Muscle of arm (tissue), 12 donors: Measurements from ENCODE around the gene UQCRH. TPM values are rescaled to one million over a fixed set of nuclear protein-coding genes. Genes with fewer than 3 reads are reported as not detected.
"Not testable (repeated sequence)": the region's sequence is repeated elsewhere in the genome, so short reads cannot be mapped to it uniquely, and the experiment has no call there.

ENCODE experiments used
- DNase-seq: peaks from one replicate; pipeline ENCODE4 v3.0.0-alpha.2; 2013
- polyA plus RNA-seq, 12 donors: library from polyadenylated mRNA; unstranded; fragments of 120-200 nt; gene quantifications; one replicate each; pipeline ENCODE4 v1.2.1, GENCODE V29; 2013; ENCODE audit not compliant: insufficient read length in 12 of 12

UQCRH gene
- polyA plus RNA-seq, 12 donors, result 227 to 307 (median 272) TPM; not detected in 1

GRCh38 chr1:46325285-46326076 lies 22.0 kb downstream of the UQCRH start:
- DNase-seq, result not testable (repeated sequence)

- not testable (repeated sequence) for DNase-seq
Measured at GRCh38 chr1:46328182-46328581, 24.7 kb downstream of the UQCRH start.

GRCh38 chr1:46329807-46330206 lies 26.3 kb downstream of the UQCRH start:
- DNase-seq, result not testable (repeated sequence)

- DNase-seq, result not testable (repeated sequence)
Measured at GRCh38 chr1:46330381-46330780, 26.9 kb downstream of the UQCRH start.

- DNase-seq, result not testable (repeated sequence)
Measured at GRCh38 chr1:46331786-46332540, 28.5 kb downstream of the UQCRH start.

- DNase-seq, result no peak
Measured at GRCh38 chr1:46333300-46334029, 30.0 kb downstream of the UQCRH start.

- DNase-seq, result no peak
Measured at GRCh38 chr1:46334030-46334384, 30.5 kb downstream of the UQCRH start.

- no peak for DNase-seq
Measured at GRCh38 chr1:46335081-46335480, 31.6 kb downstream of the UQCRH start.

- DNase-seq, result not testable (repeated sequence)
Measured at GRCh38 chr1:46337409-46337808, 33.9 kb downstream of the UQCRH start.

- peak; percentile 95 for DNase-seq
Measured at GRCh38 chr1:46340404-46341221, 37.1 kb downstream of the UQCRH start, which contains the start of gene NSUN4. NSUN4 (plus strand) TSS chr1:46340807; CDS start chr1:46340827, 20 bp downstream.

GRCh38 chr1:46341222-46342083 lies 38.0 kb downstream of the UQCRH start:
- DNase-seq, result peak; percentile 5

- no peak for DNase-seq
Measured at GRCh38 chr1:46342084-46342656, 38.7 kb downstream of the UQCRH start.

GRCh38 chr1:46342677-46343350 lies 39.3 kb downstream of the UQCRH start:
- no peak for DNase-seq

GRCh38 chr1:46343351-46343695 lies 39.8 kb downstream of the UQCRH start:
- no peak for DNase-seq

GRCh38 chr1:46343705-46344104 lies 40.2 kb downstream of the UQCRH start:
- no peak for DNase-seq

- no peak for DNase-seq
Measured at GRCh38 chr1:46344481-46344880, 41.0 kb downstream of the UQCRH start.

GRCh38 chr1:46345281-46345680 lies 41.8 kb downstream of the UQCRH start:
- no peak for DNase-seq

GRCh38 chr1:46352363-46352762 lies 48.9 kb downstream of the UQCRH start:
- no peak for DNase-seq

- not testable (repeated sequence) for DNase-seq
Measured at GRCh38 chr1:46355920-46356319, 52.4 kb downstream of the UQCRH start.

- DNase-seq, result no peak
Measured at GRCh38 chr1:46362158-46362557, 58.7 kb downstream of the UQCRH start.
